ACHN (cell line): Measurements from ENCODE around the gene NECAB3.

Source experiments
- DNase-seq: peaks from one replicate; pipeline ENCODE4 v3.0.0-alpha.2; 2015
- in situ Hi-C: cut with HindIII; loops from 2 replicates; pipeline ENCODE4 v1.10.0; 2017; ENCODE audit warnings: low sequenced_read_pairs, low pct_ligation_motif_present, low pct_unique_long_range_greater_than_20kb

The NECAB3 gene

DNA sequence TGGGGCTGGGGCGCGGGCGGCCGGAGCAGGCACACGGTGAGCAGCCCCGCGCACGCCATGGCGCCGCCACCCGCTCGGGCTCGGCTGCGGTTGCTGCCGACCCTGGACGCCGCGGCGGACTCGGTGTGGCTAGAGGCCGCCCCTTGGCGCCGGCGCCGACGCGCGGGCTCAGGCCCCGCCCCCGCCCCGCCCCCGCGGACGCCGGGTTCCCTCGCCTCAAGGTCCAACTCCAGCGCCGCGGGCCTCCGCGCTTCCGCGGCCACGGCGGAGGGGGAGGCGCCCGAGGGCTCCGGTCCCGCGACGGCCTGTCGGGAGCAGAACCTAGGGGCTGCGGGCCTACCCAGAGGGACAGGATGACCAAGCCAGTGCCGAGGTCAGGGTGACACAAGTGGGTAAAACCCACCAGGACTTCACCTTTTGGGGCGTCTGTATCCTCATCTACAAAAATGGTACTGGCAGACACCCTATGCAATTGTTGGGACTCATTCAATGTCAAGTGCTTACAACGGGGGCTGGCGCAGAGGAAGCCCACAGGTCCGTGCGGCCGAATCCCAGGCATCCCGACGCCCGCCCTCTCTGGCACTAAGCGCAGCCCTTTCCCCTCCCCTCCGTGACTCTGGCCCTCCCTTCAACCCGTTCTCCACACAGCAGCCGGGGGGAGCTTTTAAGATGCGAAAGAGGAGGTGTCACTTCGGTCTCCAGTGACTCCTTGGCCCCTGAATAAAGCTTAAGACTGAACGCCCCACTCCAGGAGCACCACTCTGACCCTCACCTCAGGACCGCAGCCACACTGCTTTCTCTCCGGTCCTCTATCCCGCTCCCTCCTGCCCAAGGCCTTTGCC lies at the start of gene NECAB3:
Gene NECAB3 (minus strand): TSS at position 135 of the 842 bp plus-strand sequence. CDS start 76 bp downstream, at position 59.
- in situ Hi-C loops = no loop called here
- peak; percentile 80 for DNase-seq

DNA sequence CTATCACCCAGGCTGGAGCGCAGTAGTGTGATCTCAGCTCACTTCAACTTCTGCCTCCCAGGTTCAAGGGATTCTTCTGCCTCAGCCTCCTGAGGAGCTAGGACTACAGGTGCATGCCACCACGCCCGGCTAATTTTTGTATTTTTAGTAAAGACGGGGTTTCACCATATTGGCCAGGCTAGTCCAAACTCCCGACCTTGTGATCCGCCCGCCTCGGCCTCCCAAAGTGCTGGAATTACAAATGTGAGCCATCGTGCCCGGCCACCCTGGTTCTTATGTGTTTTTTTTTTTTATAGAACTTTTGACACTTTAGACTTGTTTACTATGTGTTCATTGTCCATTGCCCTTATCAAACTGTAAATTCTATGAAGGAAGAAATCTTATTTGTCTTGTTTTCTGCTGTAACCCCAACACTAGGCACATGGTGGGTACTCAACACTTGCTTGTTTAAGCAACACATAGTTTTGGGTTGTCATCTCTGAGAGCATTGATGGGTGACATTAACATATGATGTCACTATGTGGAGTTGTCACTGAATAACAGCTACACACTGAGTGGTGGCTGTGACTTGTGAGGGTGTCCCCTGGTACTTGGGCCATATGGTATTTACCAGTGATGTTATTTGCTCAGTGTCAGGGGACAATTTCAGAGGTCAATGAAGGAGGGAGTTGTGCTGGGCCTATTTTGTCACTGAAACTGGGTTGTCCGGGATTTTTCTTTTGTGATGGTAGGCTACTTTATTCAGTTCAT lies 47.3 kb upstream of the NECAB3 start:
- in situ Hi-C loops = no loop called here

DNA sequence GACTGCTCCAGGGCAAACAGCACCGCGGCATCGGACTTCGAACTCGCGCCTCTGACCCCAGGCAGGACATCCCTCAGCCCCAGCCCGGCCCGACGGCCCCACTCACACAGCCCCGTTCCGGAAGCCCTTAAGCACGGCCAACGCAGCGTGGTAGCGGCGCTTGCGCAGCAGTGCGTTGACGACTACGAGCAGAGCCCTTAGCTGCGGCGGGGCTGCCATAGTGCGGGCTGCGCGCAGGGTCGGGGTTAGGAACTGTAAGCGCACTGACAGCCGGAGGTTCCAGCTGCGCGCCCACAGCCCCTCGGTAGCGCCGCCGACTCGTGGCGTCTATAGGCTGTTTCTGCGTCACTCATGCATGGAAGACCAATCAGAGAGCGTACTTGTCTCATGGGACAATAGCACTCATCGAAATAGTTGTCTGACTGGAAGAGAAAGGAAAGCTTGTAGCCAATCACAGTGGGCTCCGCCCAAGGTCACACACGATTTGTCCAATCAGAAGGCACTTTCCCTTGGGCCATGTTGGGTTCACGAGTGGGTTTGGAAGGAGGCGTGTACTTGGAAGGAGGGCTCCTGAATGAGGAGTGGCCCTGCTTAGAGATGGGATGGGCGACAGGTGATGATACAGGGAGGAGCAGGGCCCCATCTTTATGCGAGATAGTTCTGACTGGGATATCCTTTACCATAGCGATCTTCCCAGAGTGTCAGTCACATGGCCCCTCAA lies 45.9 kb upstream of the NECAB3 start, which contains the start of gene PXMP4:
Gene PXMP4 (minus strand): TSS at position 322 of the 721 bp plus-strand sequence. CDS start 103 bp downstream, at position 219.
- in situ Hi-C loops = no loop called here
- DNase-seq = peak; percentile 96

More for the DNA sequence above, 47.3 kb upstream of the NECAB3 start:
- DNase-seq = no peak

GRCh38 chr20:33719277-33719988 lies 45.2 kb upstream of the NECAB3 start:
- in situ Hi-C loops = no loop called here
- DNase-seq = no peak

GRCh38 chr20:33716498-33716897 lies 42.3 kb upstream of the NECAB3 start:
- in situ Hi-C loops = no loop called here
- no peak for DNase-seq

GRCh38 chr20:33713865-33714367 lies 39.7 kb upstream of the NECAB3 start:
- in situ Hi-C loops = no loop called here
- DNase-seq = no peak

DNA sequence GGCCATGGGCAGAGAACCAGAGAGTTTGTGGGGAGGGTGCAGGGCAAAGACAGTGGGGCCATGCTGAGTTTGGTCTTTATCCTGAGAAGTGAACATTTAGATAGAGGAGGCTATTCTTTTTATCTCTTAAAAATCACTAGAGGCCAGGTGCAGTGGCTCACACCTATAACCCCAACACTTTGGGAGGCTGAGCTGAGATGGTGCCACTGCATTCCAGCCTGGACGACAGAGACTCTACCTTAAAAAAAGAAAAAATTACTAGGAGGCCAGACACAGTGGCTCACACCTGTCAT lies 37.2 kb upstream of the NECAB3 start:
- DNase-seq = no peak
- in situ Hi-C loops = no loop called here

DNA sequence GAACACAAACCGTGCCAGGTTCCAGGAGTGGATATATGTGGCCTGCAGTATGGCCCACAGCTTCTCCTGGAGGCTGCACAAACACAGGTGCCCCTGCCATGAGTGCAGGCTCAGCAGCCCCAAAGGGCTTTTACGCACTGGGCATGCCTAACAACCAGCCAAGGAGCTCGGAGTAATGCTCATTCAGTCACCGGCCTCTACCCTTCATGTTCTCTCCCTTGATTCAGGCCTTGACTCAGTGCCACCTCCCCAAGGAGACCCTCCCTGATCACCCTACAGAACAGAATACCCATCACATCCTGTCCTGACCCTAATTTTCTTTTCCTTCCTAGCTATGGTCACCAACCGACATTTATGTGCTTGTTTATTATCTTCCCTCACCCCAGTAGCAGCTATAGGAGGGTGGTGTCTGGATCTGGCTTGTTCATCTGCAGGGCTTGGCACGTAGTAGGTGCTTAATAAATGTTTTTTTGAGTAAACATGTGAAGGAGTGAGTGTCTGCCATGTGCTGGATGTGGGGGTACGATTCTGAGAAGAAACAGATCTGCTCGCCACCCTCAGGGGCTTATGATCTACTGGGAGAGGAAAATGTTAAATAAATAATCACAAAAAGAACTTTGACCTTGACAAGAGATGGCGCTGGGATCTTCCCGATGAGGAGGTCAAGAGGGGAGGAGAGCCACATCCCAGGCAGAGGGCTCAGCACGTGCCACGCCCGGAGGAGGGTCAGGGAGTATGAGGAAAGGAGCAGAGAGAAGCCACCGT lies 36.6 kb upstream of the NECAB3 start:
- in situ Hi-C loops = no loop called here
- no peak for DNase-seq

DNA sequence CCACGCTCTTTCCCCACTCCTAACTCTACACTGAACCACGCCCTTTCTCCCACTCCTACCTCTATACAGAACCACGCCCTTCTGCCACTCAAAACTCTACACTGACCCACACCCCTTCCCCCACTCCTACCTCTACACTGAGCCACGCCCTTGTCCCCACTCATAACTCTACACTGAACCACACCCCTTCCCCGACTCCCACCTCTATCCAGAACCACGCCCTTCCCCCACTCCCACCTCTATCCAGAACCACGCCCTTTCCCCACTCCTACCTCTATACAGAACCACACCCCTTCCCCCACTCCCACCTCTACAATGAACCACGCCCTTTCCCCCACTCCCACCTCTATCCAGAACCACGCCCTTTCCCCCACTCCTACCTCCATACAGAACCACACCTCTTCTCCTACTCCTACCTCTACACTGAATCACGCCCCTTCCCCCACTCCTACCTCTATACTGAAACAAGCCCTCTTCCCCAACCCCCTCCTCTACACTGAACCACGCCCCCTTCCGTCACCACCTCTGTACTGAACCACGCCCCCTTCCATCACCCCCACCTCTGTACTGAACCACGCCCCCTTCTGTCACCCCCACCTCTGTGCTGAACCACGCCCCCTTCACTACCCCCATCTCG lies 35.8 kb upstream of the NECAB3 start:
- in situ Hi-C loops = no loop called here
- no peak for DNase-seq

GRCh38 chr20:33709398-33709797 lies 35.2 kb upstream of the NECAB3 start:
- no peak for DNase-seq
- in situ Hi-C loops = no loop called here

GRCh38 chr20:33707668-33708067 lies 33.4 kb upstream of the NECAB3 start:
- in situ Hi-C loops = no loop called here
- no peak for DNase-seq

DNA sequence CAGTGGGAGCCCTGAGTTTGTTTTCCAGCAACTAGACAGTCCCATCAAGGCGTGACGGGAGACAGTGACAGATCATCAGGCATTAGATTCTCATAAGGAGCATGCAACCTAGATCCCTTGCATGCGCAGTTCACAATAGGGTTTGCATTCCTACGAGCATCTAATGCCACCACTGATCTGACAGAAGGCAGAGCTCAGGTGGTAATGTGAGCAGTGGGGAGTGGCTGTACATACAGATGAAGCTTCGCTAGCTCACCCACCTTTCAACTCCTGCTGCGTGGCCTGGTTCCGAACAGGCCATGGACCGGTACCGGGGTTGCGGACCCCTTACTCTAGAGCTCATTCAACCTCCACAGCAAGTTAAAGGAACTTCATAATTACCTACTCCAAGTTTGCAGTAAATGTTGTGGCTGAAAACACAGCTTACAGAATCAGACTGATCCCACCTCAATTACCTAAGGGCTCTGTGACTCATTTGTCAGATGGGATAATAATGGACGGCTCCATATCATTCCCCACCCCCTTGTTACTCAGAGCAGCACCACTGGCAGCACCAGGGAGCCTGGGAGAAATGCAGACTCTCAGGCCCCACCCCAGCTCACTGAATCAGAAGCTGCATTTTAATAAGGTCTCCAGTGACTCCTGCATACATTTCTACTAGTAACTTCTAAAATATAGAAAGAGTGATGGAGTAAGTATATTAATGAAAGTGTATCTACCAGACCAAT lies 30.1 kb upstream of the NECAB3 start:
- in situ Hi-C loops = no loop called here

DNA sequence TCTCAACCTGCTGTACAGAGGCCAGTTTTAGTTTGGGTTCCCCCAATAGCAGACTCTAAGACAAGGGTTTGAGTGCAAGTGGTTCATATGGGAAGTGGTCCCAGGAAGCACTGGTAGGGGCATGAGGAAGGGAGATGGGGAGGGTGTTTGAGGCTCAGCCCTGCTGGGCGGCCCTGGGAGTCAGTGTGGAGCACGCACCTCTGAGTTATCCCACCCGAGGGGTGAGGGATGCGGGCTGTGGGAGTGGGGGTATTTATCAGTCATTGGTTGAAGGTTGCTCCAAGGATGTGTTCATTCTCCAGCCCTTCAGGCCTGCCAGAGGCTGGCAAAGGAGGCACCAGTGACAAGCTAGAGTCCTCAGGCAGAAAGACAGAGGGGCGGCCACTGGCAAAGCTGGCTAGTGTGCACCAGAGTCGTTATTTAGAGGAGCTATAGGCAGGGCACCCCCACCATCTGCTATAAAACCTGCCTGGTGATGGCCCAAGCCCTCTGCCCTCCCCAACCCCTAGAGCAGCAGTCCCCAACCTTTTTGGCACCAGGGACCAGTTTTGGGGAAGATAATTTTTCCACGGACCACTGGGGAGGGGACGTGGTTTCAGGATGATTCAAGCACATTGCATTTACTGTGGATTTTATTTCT lies 29.4 kb upstream of the NECAB3 start:
- DNase-seq = no peak
- in situ Hi-C loops = no loop called here

More for the DNA sequence above, 30.1 kb upstream of the NECAB3 start:
- DNase-seq = no peak

DNA sequence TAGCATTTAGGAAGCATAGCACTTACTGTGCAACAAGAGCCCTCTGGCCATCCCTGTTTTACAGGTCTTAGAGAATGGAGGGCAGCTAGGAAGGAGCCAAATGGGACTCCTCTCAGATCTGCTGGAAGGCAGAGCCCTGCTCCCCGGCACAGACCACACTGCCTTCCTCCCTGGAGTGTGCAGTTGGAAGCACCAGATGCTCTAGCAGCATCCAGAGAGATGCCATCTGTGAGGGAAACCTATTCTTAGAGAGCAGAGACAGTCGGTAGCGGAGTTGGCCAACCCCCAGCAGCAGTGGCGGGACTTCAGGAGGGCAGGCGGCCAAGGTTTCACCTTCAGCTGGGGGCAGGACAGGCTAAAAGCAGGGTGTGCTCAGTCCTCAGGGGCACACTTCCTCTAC lies 28.6 kb upstream of the NECAB3 start:
- in situ Hi-C loops = no loop called here
- DNase-seq = no peak

- in situ Hi-C loops = no loop called here
- DNase-seq = no peak
Measured at GRCh38 chr20:33701629-33702450, 27.6 kb upstream of the NECAB3 start.
